Adrenal gland (tissue), 5 donors: ENCODE measurements around the gene MLIP.

ENCODE experiments used
- CTCF ChIP-seq, 6 experiments: fragments of 450-650 bp in 4 of 6; fragments of 200-600 bp in 2 of 6; sonication (generic) in 1 of 6; IDR thresholded peaks; 1 replicate in 5 of 6; 2 replicates in 1 of 6; pipeline versions ENCODE4 v1.5.1 to v1.8.0; 2016 to 2021; ENCODE audit warnings: antibody characterized with exemption in 6 of 6, mild to moderate bottlenecking in 2 of 6, moderate library complexity in 1 of 6
- POLR2A ChIP-seq, 2 donors: fragments of 450-650 bp; IDR thresholded peaks; one replicate each; pipeline ENCODE4 v1.6.1; 2017; ENCODE audit warnings: antibody characterized with exemption in 2 of 2, mild to moderate bottlenecking in 2 of 2, moderate library complexity in 1 of 2
- donor health status: DM: no; HTN: no; CAD: no.

- no peak for TF ChIP-seq CTCF (IDR thresholded peaks at IDR 0.05)
- no peak for TF ChIP-seq POLR2A (IDR thresholded peaks at IDR 0.05)
These were observed 21.3 kb downstream of the MLIP start for GRCh38 chr6:54132587-54132986.
